ENCODE data around the gene USP38. TPM values are rescaled to one million over a fixed set of nuclear protein-coding genes. Genes with fewer than 3 reads are reported as not detected.
"Not testable (repeated sequence)": the region's sequence is repeated elsewhere in the genome, so short reads cannot be mapped to it uniquely, and the experiment has no call there.

USP38 gene
- total RNA-seq, 1 experiment from 2014 or later = 10.3 TPM

DNA sequence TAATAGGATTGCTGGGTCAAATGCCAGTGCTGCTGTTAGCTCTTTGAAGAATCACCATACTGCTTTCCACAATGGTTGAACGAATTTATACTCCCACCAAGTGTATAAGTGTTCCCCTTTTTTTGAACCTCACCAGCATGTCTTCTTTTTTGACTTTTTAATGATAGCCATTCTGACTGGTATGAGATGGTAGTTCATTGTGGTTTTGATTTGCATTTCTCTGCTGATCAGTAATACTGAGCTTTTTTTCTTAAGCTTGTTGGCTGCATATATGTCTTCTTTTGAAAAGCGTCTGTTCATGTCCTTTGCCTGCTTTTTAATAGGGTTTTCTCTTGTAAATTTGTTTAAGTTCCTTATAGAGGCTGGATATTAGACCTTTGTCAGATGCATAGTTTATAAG is 14.8 kb downstream of the USP38 start:
- DNase-seq (ENCODE audit: low read depth, low spot score) = no peak
- in situ Hi-C loops (cut with HindIII; ENCODE audit: low pct_unique_long_range_greater_than_20kb, low sequenced_read_pairs) = no loop called here

GRCh38 chr4:143202824-143203223 is 18.1 kb downstream of the USP38 start:
- DNase-seq (ENCODE audit: low read depth, low spot score) = peak; percentile 30
- in situ Hi-C loops (cut with HindIII; ENCODE audit: low pct_unique_long_range_greater_than_20kb, low sequenced_read_pairs) = no loop called here

DNA sequence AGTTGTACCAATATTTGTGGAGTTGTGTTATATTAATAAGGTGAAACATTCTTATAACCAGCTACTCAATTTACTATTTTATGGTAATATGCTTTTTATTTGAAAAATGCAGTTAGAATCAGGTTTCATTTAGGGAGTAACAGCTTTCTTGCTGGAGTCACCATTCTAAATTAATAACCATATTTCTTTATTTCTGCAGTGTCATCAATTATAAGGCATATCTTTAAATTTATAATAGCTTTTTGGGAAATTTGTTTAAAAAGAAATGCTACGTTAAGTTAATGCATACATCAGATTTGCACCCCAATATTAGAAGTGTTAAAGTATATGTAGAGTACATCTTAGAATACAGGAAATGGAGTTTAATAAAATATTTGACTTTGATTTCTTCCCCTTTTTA is 18.9 kb downstream of the USP38 start:
- in situ Hi-C loops (cut with HindIII; ENCODE audit: low pct_unique_long_range_greater_than_20kb, low sequenced_read_pairs) = no loop called here
- DNase-seq (ENCODE audit: low read depth, low spot score) = no peak

- DNase-seq (ENCODE audit: low read depth, low spot score) = peak; percentile 44
- in situ Hi-C loops (cut with HindIII; ENCODE audit: low pct_unique_long_range_greater_than_20kb, low sequenced_read_pairs) = no loop called here
Observed at GRCh38 chr4:143207555-143207954, 22.8 kb downstream of the USP38 start.

DNA sequence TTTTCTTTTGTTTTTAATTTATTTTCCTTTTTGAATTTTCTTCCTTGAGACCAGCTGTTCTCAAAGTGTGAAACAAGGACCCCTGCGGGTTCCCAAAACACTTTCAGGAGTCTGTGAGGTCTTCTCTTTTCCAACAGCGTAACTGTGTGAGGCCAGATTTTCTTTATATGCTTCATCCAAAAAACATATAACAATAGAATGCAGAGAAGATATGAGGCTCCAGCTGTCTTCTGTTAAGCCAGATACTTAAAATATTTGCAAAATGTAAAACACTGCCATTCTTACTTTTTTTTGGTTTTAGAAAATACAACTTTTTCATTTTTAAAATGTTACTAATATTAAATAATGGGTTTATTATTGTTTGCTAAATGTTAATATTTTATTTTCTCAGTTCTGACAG is 27.8 kb downstream of the USP38 start:
- DNase-seq (ENCODE audit: low read depth, low spot score) = no peak
- in situ Hi-C loops (cut with HindIII; ENCODE audit: low pct_unique_long_range_greater_than_20kb, low sequenced_read_pairs) = no loop called here

- DNase-seq (ENCODE audit: low read depth, low spot score) = no peak
- in situ Hi-C loops (cut with HindIII; ENCODE audit: low pct_unique_long_range_greater_than_20kb, low sequenced_read_pairs) = no loop called here
Observed at GRCh38 chr4:143215873-143216272, 31.2 kb downstream of the USP38 start.

DNA sequence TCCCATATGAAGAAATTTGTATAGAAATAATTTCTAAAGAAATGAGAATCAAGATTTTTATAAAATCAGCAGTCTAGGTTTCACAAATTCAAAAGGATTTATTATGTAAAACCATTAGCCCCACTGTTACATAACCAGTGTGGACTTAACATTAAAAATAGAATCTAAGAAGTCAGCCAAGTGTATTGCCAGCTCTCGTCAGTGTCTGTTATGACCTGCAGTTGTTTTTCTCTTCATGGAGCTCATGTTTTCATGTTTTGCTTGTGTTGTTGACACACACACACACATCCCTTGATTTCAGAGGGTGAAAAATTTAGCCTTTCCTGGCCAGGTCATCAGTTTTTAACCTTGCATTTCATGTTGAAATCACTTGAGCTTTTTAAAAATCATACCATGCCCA is 39.5 kb downstream of the USP38 start:
- no peak for DNase-seq (ENCODE audit: low read depth, low spot score)
- in situ Hi-C loops (cut with HindIII; ENCODE audit: low pct_unique_long_range_greater_than_20kb, low sequenced_read_pairs) = no loop called here

- in situ Hi-C loops (cut with HindIII; ENCODE audit: low pct_unique_long_range_greater_than_20kb, low sequenced_read_pairs) = no loop called here
- no peak for DNase-seq (ENCODE audit: low read depth, low spot score)
Observed at GRCh38 chr4:143225167-143225566, 40.5 kb downstream of the USP38 start.

GRCh38 chr4:143230683-143231082 is 46.0 kb downstream of the USP38 start:
- in situ Hi-C loops (cut with HindIII; ENCODE audit: low pct_unique_long_range_greater_than_20kb, low sequenced_read_pairs) = no loop called here
- DNase-seq (ENCODE audit: low read depth, low spot score) = no peak

DNA sequence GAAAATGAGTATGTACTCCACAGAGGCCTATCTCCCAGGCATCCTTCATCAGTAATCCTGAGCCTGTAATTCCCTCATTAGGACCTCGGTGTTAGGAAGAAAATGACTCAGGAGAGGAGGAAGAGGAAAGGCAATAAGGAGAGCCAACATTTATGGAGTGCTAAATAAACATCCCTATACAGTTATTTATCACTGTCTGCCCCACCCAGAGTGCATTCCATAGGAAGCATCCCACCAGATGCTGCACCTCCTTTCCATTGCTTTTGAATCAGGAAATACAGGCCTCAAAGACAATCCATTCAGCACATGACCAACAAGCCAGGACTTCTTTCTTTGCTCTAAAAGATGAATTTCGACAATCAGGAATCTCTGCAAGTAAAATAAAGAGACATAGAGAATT is 47.6 kb downstream of the USP38 start:
- no peak for DNase-seq (ENCODE audit: low read depth, low spot score)
- in situ Hi-C loops (cut with HindIII; ENCODE audit: low pct_unique_long_range_greater_than_20kb, low sequenced_read_pairs) = no loop called here

- in situ Hi-C loops (cut with HindIII; ENCODE audit: low pct_unique_long_range_greater_than_20kb, low sequenced_read_pairs) = no loop called here
- no peak for DNase-seq (ENCODE audit: low read depth, low spot score)
Observed at GRCh38 chr4:143234153-143234552, 49.4 kb downstream of the USP38 start.

- in situ Hi-C loops (cut with HindIII; ENCODE audit: low pct_unique_long_range_greater_than_20kb, low sequenced_read_pairs); DNase-seq (ENCODE audit: low read depth, low spot score): not testable (repeated sequence)
Observed at GRCh38 chr4:143237195-143237594, 52.5 kb downstream of the USP38 start.

GRCh38 chr4:143240939-143241679 is 56.4 kb downstream of the USP38 start:
- in situ Hi-C loops (cut with HindIII; ENCODE audit: low pct_unique_long_range_greater_than_20kb, low sequenced_read_pairs) = no loop called here
- DNase-seq (ENCODE audit: low read depth, low spot score) = no peak

DNA sequence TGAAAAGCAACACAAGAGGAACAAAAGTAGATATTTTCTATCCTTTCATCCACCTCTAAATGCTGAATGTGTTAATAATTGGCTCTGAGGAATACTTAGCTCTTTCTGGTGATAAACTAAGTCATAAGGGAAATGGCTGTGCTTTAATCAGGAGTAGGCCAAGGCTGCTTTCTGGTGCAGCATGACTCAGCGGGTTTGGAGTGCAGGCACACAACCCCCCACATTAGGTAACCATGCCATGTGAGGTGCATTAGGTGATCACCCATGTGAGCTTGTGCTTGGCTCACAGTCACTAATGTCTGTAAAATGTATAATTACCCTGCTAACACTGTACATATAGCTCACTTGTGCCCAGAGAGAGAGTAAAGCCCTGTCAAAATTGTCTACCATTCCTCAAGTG is 57.2 kb downstream of the USP38 start:
- no peak for DNase-seq (ENCODE audit: low read depth, low spot score)
- in situ Hi-C loops (cut with HindIII; ENCODE audit: low pct_unique_long_range_greater_than_20kb, low sequenced_read_pairs) = no loop called here

DNA sequence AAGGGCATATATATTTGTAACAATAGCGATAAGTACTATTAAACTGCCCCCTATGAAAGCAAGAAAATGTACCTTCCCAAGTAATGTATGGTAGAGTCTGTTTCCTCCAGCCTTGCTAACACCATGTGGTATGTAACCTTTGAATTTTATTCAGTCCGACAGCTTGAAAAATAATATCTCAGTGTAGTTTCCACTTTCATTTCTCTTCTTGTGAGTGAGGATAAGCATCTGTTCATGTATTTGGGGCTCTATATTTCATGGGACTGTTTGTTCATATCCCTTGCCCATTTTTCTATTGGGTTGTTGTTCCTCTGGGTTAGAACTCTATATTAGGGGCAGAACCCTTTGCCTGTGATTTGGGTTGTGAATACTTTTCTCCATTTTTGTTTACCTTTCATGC is 58.3 kb downstream of the USP38 start:
- no peak for DNase-seq (ENCODE audit: low read depth, low spot score)
- in situ Hi-C loops (cut with HindIII; ENCODE audit: low pct_unique_long_range_greater_than_20kb, low sequenced_read_pairs) = no loop called here

GRCh38 chr4:143246977-143247376 is 62.3 kb downstream of the USP38 start:
- in situ Hi-C loops (cut with HindIII; ENCODE audit: low pct_unique_long_range_greater_than_20kb, low sequenced_read_pairs) = no loop called here
- no peak for DNase-seq (ENCODE audit: low read depth, low spot score)

- in situ Hi-C loops (cut with HindIII; ENCODE audit: low pct_unique_long_range_greater_than_20kb, low sequenced_read_pairs) = no loop called here
- DNase-seq (ENCODE audit: low read depth, low spot score) = no peak
Observed at GRCh38 chr4:143247866-143248265, 63.1 kb downstream of the USP38 start.

GRCh38 chr4:143248827-143249226 is 64.1 kb downstream of the USP38 start:
- in situ Hi-C loops (cut with HindIII; ENCODE audit: low pct_unique_long_range_greater_than_20kb, low sequenced_read_pairs) = no loop called here
- no peak for DNase-seq (ENCODE audit: low read depth, low spot score)

DNA sequence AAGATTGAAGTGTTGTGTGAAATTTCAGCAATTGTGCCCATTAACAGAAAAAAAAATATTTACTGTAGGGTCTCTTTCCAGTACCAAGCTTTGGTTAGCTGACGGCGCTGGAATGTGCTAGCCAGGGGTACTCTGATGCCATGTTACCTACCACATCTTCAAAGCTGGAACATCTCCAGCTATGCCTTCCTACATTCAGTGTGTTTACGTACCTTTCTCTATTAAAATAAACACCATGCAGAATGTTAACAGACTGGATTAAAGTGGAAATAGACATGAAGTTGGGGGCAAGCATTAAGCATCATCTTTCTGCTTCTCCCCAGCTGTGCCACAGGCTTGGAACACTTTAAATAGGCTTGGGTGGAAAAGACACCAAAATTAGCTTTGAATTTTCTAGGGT is 65.9 kb downstream of the USP38 start:
- DNase-seq (ENCODE audit: low read depth, low spot score) = no peak
- in situ Hi-C loops (cut with HindIII; ENCODE audit: low pct_unique_long_range_greater_than_20kb, low sequenced_read_pairs) = no loop called here

GRCh38 chr4:143251348-143251747 is 66.6 kb downstream of the USP38 start:
- in situ Hi-C loops (cut with HindIII; ENCODE audit: low pct_unique_long_range_greater_than_20kb, low sequenced_read_pairs) = no loop called here
- no peak for DNase-seq (ENCODE audit: low read depth, low spot score)

All from SK-MEL-5 (cell line).